K562 (cell line): ENCODE results near the gene MACROD2. TPM values are rescaled to one million over a fixed set of nuclear protein-coding genes. Genes with fewer than 3 reads are reported as not detected.

ENCODE experiments used
- FOXP1 ChIP-seq: sonication (generic); formaldehyde crosslinking; IDR thresholded peaks from 2 replicates; pipeline ENCODE4 v1.8.0; 2022; ENCODE audit warnings: mild to moderate bottlenecking, missing genetic modification reagents
- JUN ChIP-seq, 2 experiments: sonication (generic) in 1 of 2; formaldehyde crosslinking in 1 of 2; IDR thresholded peaks; 2 replicates each; pipeline versions ENCODE4 v1.6.1 to v1.8.0; 2012 to 2022; ENCODE audit warnings: borderline replicate concordance in 2 of 2, mild to moderate bottlenecking in 2 of 2, improper control_type of control experiment in 1 of 2, low read depth in 1 of 2, low read length in 1 of 2, missing genetic modification reagents in 1 of 2
- KLF10 ChIP-seq: fragments of 250-450 bp; sonication (Bioruptor Pico); IDR thresholded peaks from 2 replicates; pipeline ENCODE4 v1.6.1; 2021; ENCODE audit warnings: matching md5 sums
- TAF7 ChIP-seq: fragments of 450-650 bp; IDR thresholded peaks from 2 replicates; pipeline ENCODE4 v1.6.1; 2016; ENCODE audit warnings: missing genetic modification characterization, missing compliant biosample characterization
- ZNF778 ChIP-seq: fragments of 450-650 bp; formaldehyde crosslinking; IDR thresholded peaks from 2 replicates; pipeline ENCODE4 v1.4.0; 2020; ENCODE audit warnings: mild to moderate bottlenecking, moderate library complexity
- polyA plus RNA-seq, 8 experiments: library from polyadenylated mRNA; depleted of rRNA in 4 of 8; stranded (reverse) in 5 of 8; unstranded in 3 of 8; fragments of >200 nt; fragmentation: Nextera tagmentation in 2 of 8; fragmentation: Illumina TruSeq in 1 of 8; extraction: Ambion mirVana in 2 of 8; extraction: Trizol in 1 of 8; gene quantifications; 2 replicates each; pipeline versions ENCODE4 v1.2.1 to v1.2.3, GENCODE V29; 2011 to 2014; ENCODE audit warnings: inconsistent platforms in 1 of 8, missing spikeins in 1 of 8
- total RNA-seq, 7 experiments: library from RNA; depleted of rRNA in 6 of 7; stranded (reverse); fragments of >200 nt in 6 of 7; fragmentation: Illumina TruSeq in 2 of 7; extraction: Trizol in 2 of 7; gene quantifications; 2 replicates each; pipeline versions ENCODE4 v1.2.1 to v1.2.3, GENCODE V29; 2011 to 2021; ENCODE audit warnings: low replicate concordance in 1 of 7
- TF ChIP-seq, protein P1 (sequence below): fragments of 250-450 bp; sonication (Bioruptor Pico); IDR thresholded peaks from 2 replicates; pipeline ENCODE4 v1.8.0; 2022; ENCODE audit warnings: inconsistent platforms, mild to moderate bottlenecking, moderate library complexity, borderline replicate concordance
- TF ChIP-seq, protein P2 (sequence below), 2 experiments: fragments of 450-650 bp; IDR thresholded peaks; 2 replicates each; pipeline ENCODE4 v1.6.1; 2018; ENCODE audit warnings: mild to moderate bottlenecking in 2 of 2, low read depth in 1 of 2; ENCODE audit not compliant: partially characterized antibody in 2 of 2
- TF ChIP-seq, protein P3 (sequence below): sonication (generic); formaldehyde crosslinking; IDR thresholded peaks from 2 replicates; pipeline ENCODE4 v1.9.0; 2022; ENCODE audit warnings: mild to moderate bottlenecking, missing genetic modification reagents

Gene MACROD2
- total and polyA plus RNA-seq, 9 of the 15 experiments (the other 6 are each of a cell fraction or from before 2014, with no cell fraction given) = not detected

DNA sequence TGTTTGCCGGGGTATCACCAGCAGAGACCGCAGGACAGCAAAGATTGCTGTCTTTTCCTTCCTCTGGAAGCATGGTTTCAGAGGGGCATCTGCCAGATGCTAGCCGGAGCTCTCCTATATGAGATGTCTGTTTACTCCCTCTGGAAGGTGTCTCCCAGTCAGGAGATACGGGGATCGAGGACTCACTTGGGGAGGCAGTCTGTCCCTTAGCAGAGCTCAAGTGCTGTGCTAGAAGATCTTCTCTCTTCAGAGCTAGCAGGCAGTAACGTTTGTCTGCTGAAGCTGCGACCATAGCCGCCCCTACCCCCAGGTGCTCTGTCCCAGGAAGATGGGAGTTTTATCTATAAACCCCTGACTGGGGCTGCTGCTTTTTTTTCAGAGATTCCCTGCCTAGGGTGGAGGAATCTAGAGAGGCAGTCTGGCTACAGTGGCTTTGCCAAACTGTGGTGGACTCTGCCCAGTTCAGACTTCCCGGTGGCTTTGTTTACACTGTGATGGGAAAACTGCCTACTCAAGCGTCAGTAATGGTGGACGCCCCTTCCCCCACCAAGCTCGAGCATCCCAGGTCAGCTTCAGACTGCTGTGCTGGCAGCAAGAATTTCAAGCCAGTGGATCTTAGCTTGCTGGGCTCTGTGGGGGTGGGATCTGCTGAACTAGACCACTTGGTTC, 475.0 kb downstream of the MACROD2 start (continued):
- TF ChIP-seq JUN (IDR thresholded peaks at IDR 0.05; ENCODE audit: borderline replicate concordance, low read depth, low read length) (no peak), JUN (CRISPR knock-in tag; IDR thresholded peaks at IDR 0.05; ENCODE audit: borderline replicate concordance) (no peak), FOXP1 (no peak), ZNF778 (CRISPR knock-in tag) (no peak), KLF10 (no peak), TAF7 (tag) (no peak)
- TF ChIP-seq, protein P1, sequence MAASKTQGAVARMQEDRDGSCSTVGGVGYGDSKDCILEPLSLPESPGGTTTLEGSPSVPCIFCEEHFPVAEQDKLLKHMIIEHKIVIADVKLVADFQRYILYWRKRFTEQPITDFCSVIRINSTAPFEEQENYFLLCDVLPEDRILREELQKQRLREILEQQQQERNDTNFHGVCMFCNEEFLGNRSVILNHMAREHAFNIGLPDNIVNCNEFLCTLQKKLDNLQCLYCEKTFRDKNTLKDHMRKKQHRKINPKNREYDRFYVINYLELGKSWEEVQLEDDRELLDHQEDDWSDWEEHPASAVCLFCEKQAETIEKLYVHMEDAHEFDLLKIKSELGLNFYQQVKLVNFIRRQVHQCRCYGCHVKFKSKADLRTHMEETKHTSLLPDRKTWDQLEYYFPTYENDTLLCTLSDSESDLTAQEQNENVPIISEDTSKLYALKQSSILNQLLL (CRISPR knock-in tag) = no peak
- TF ChIP-seq, protein P2, sequence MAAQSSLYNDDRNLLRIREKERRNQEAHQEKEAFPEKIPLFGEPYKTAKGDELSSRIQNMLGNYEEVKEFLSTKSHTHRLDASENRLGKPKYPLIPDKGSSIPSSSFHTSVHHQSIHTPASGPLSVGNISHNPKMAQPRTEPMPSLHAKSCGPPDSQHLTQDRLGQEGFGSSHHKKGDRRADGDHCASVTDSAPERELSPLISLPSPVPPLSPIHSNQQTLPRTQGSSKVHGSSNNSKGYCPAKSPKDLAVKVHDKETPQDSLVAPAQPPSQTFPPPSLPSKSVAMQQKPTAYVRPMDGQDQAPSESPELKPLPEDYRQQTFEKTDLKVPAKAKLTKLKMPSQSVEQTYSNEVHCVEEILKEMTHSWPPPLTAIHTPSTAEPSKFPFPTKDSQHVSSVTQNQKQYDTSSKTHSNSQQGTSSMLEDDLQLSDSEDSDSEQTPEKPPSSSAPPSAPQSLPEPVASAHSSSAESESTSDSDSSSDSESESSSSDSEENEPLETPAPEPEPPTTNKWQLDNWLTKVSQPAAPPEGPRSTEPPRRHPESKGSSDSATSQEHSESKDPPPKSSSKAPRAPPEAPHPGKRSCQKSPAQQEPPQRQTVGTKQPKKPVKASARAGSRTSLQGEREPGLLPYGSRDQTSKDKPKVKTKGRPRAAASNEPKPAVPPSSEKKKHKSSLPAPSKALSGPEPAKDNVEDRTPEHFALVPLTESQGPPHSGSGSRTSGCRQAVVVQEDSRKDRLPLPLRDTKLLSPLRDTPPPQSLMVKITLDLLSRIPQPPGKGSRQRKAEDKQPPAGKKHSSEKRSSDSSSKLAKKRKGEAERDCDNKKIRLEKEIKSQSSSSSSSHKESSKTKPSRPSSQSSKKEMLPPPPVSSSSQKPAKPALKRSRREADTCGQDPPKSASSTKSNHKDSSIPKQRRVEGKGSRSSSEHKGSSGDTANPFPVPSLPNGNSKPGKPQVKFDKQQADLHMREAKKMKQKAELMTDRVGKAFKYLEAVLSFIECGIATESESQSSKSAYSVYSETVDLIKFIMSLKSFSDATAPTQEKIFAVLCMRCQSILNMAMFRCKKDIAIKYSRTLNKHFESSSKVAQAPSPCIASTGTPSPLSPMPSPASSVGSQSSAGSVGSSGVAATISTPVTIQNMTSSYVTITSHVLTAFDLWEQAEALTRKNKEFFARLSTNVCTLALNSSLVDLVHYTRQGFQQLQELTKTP (IDR thresholded peaks at IDR 0.05; ENCODE audit: low read depth in 1 of 2, partially characterized antibody in 2 of 2) = no peak
- TF ChIP-seq, protein P3, sequence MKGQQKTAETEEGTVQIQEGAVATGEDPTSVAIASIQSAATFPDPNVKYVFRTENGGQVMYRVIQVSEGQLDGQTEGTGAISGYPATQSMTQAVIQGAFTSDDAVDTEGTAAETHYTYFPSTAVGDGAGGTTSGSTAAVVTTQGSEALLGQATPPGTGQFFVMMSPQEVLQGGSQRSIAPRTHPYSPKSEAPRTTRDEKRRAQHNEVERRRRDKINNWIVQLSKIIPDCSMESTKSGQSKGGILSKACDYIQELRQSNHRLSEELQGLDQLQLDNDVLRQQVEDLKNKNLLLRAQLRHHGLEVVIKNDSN (CRISPR knock-in tag) = no peak
- TF ChIP-seq, all 486 proteins: peak for 0
